SU-DHL-6 (cell line): ENCODE results near the gene IMPG2.

Experiments
- H2AFZ ChIP-seq: fragments of 200-600 bp; sonication (generic); 2 replicates; pipeline ENCODE4 v1.6.1; 2014; ENCODE audit warnings: low read depth, mild to moderate bottlenecking, moderate library complexity, mixed read lengths, antibody characterized with exemption, low read length; ENCODE audit not compliant: severe bottlenecking
- H3F3A ChIP-seq: fragments of 200-600 bp; shearing (Covaris generic); 2 replicates; pipeline ENCODE4 v1.6.0; 2016; ENCODE audit warnings: antibody characterized with exemption, mild to moderate bottlenecking; ENCODE audit not compliant: insufficient read depth
- H3K27ac ChIP-seq: fragments of 200-600 bp; sonication (generic); 2 replicates; pipeline ENCODE4 v1.5.1; 2016; ENCODE audit warnings: low read depth, mild to moderate bottlenecking, low read length, moderate library complexity, mixed read lengths
- H3K27me3 ChIP-seq: fragments of 200-600 bp; sonication (generic), shearing (Covaris generic); 2 replicates; pipeline ENCODE4 v1.6.0; 2014; ENCODE audit warnings: mild to moderate bottlenecking, low read length
- H3K36me3 ChIP-seq: fragments of 200-600 bp; sonication (generic); 2 replicates; pipeline ENCODE4 v1.6.1; 2014; ENCODE audit warnings: mild to moderate bottlenecking, low read length, mixed read lengths
- H3K4me2 ChIP-seq: fragments of 300-600, 200-600 bp; shearing (Covaris generic), sonication (generic); 2 replicates; pipeline ENCODE4 v1.6.0; 2014; ENCODE audit warnings: low read length, low read depth, mild to moderate bottlenecking; ENCODE audit not compliant: poor library complexity, severe bottlenecking
- H3K4me3 ChIP-seq: fragments of 200-600 bp; sonication (generic); 2 replicates; pipeline ENCODE4 v1.5.1; 2014; ENCODE audit warnings: antibody characterized with exemption, low read length, mild to moderate bottlenecking, mixed read lengths; ENCODE audit not compliant: insufficient read depth, poor library complexity, severe bottlenecking
- H3K79me2 ChIP-seq: fragments of 200-600 bp; sonication (generic); 2 replicates; pipeline ENCODE4 v1.6.1; 2014; ENCODE audit warnings: mild to moderate bottlenecking, low read length, moderate library complexity; ENCODE audit not compliant: insufficient read depth
- H3K9ac ChIP-seq: fragments of 200-600 bp; sonication (generic); 2 replicates; pipeline ENCODE4 v1.7.0; 2014; ENCODE audit warnings: mild to moderate bottlenecking, low read length
- H3K9me2 ChIP-seq: fragments of 200-600 bp; sonication (generic); replicated peaks from 2 replicates; pipeline ENCODE4 v1.6.1; 2014; ENCODE audit warnings: low read length; ENCODE audit not compliant: insufficient read depth
- H3K9me3 ChIP-seq: fragments of 200-600 bp; sonication (generic); 2 replicates; pipeline ENCODE4 v1.6.1; 2014; ENCODE audit warnings: low read length, mixed read lengths; ENCODE audit not compliant: insufficient read depth
- H4K20me1 ChIP-seq: fragments of 200-600 bp; sonication (generic); 2 replicates; pipeline ENCODE4 v1.6.1; 2014; ENCODE audit warnings: low read depth, mild to moderate bottlenecking, antibody characterized with exemption, low read length, moderate library complexity, mixed read lengths
- EZH2phosphoT487 ChIP-seq: fragments of 200-600 bp; sonication (generic), shearing (Covaris generic); conservative IDR thresholded peaks from 2 replicates; pipeline ENCODE4 v1.6.1; 2018; ENCODE audit warnings: mild to moderate bottlenecking, antibody characterized with exemption, low read length, moderate library complexity, mixed read lengths
- TF ChIP-seq, protein P1 (sequence below): fragments of 200-600 bp; sonication (generic); IDR thresholded peaks from one replicate; pipeline ENCODE4 v1.5.1; 2017; ENCODE audit warnings: antibody characterized with exemption, mild to moderate bottlenecking, low read length, moderate library complexity; ENCODE audit not compliant: insufficient read depth, poor library complexity, severe bottlenecking

Gene IMPG2

DNA sequence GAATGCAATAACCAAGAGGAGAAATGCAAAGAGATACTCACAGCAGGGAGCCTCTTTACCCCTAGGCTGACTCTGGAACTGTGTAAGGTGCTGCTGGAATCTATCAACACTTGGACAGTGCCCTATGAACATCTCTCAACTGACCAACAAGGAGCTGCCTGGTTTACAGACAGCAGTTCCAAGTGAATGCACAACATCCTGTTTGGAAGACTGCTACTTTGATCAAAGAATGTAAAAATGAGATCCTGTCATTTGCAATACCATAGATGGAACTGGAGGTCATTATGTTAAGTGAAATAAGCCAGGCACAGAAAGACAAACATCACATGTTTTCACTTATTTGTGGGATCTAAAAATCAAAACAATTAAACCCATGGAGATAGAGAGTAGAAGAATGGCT, 136.3 kb downstream of the IMPG2 start:
- Histone ChIP-seq H3K9ac (no peak overlapping the region), H3K9me2 (no peaks in the 10 kb centered on the region), H3K27me3 (no peaks in the 10 kb centered on the region), H3K4me2 (no peak overlapping the region), H2AFZ (no peak overlapping the region), H4K20me1 (no peaks in the 10 kb centered on the region), H3K9me3 (no peaks in the 10 kb centered on the region), H3K79me2 (no peaks in the 10 kb centered on the region), H3K27ac (no peak overlapping the region), H3K4me3 (no peak overlapping the region), H3F3A (no peaks in the 10 kb centered on the region), H3K36me3 (no peaks in the 10 kb centered on the region)
- TF ChIP-seq EZH2phosphoT487: no peak
- TF ChIP-seq, protein P1, sequence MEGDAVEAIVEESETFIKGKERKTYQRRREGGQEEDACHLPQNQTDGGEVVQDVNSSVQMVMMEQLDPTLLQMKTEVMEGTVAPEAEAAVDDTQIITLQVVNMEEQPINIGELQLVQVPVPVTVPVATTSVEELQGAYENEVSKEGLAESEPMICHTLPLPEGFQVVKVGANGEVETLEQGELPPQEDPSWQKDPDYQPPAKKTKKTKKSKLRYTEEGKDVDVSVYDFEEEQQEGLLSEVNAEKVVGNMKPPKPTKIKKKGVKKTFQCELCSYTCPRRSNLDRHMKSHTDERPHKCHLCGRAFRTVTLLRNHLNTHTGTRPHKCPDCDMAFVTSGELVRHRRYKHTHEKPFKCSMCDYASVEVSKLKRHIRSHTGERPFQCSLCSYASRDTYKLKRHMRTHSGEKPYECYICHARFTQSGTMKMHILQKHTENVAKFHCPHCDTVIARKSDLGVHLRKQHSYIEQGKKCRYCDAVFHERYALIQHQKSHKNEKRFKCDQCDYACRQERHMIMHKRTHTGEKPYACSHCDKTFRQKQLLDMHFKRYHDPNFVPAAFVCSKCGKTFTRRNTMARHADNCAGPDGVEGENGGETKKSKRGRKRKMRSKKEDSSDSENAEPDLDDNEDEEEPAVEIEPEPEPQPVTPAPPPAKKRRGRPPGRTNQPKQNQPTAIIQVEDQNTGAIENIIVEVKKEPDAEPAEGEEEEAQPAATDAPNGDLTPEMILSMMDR: no peak

DNA sequence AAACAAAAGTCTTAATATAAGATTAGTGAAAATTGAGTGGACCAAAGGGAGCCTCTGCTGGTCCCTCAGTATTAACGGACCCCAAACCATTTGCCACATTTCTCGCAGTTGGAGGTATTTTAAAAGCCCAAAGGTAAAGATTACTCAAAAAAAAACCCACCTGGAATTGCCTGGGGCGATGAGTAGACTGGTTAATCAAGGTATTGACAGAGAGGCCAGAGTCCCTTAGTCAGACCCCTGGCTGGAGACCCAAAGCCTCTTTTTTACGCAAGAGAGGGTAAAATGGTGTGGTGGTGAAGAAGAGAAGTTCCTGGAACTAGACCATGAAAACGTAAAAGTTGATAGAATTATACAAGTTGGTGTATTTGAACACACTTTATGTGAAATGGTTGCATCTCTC, 137.2 kb downstream of the IMPG2 start:
- no peak overlapping the region for H2AFZ ChIP-seq
- H3K27me3 ChIP-seq: no peaks in the 10 kb centered on the region
- H3K79me2 ChIP-seq: no peaks in the 10 kb centered on the region
- H3K36me3 ChIP-seq: no peaks in the 10 kb centered on the region
- H3F3A ChIP-seq: no peaks in the 10 kb centered on the region
- no peaks in the 10 kb centered on the region for H3K9me3 ChIP-seq
- H3K4me2 ChIP-seq: no peak overlapping the region
- H3K9ac ChIP-seq: no peak overlapping the region
- no peaks in the 10 kb centered on the region for H3K9me2 ChIP-seq
- TF ChIP-seq, protein P1: no peak
- no peak for TF ChIP-seq EZH2phosphoT487
- no peak overlapping the region for H3K4me3 ChIP-seq
- H4K20me1 ChIP-seq: no peaks in the 10 kb centered on the region
- no peak overlapping the region for H3K27ac ChIP-seq

DNA sequence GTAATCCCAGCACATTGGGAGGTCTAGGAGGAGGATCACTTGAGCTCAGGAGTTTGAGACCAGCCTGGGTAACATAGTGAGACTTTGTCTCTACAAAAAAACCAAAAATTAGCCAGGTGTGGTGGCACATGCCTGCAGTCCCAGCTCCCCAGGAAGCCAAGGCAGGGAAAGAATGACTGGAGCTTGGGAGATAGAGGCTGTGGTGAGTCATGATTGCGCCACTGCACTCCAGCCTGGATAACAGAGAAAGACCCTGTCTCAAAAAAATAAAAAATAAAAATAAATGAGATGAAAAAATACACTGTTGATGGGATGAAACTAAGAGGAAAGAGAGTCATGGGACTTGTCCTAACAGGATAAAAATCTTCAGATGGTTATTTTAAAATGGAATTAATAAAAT, 137.6 kb downstream of the IMPG2 start:
- Histone ChIP-seq H3K36me3 (no peaks in the 10 kb centered on the region), H3K9ac (no peak overlapping the region), H2AFZ (no peak overlapping the region), H3K79me2 (no peaks in the 10 kb centered on the region), H3K9me3 (no peaks in the 10 kb centered on the region), H3K4me3 (no peak overlapping the region), H3K27ac (no peak overlapping the region), H3F3A (no peaks in the 10 kb centered on the region), H4K20me1 (no peaks in the 10 kb centered on the region), H3K27me3 (no peaks in the 10 kb centered on the region), H3K9me2 (no peaks in the 10 kb centered on the region), H3K4me2 (no peak overlapping the region)
- no peak for TF ChIP-seq EZH2phosphoT487
- TF ChIP-seq, protein P1: no peak
